GM10248 (cell line): ENCODE data around the gene DYRK1B.

ENCODE experiments used
- CTCF ChIA-PET: fragments of 300-600 bp; sonication (Branson Sonifier 250); formaldehyde crosslinking; extraction: SDS; loops from one replicate; lab custom pipeline; 2021; ENCODE audit warnings: antibody characterized with exemption; lab: Yijun Ruan, JAX
- POLR2A ChIA-PET: fragments of 350-650 bp; sonication (Branson Sonifier 250); formaldehyde crosslinking; extraction: SDS; loops from one replicate; lab custom pipeline; 2020; ENCODE audit warnings: antibody characterized with exemption; lab: Yijun Ruan, JAX
- DNase-seq: peaks from one replicate; pipeline ENCODE4 v3.0.0; 2012; ENCODE audit errors: extremely low spot score
- CTCF ChIP-seq: IDR thresholded peaks from 2 replicates; pipeline ENCODE4 v1.5.1; 2012; ENCODE audit warnings: mild to moderate bottlenecking, low read depth; ENCODE audit errors: extremely low read depth, missing control alignments, control extremely low read depth

DYRK1B gene

GRCh38 chr19:39850892-39851291, 16.9 kb upstream of the DYRK1B start:
- DNase-seq, result no peak
- CTCF ChIA-PET, result no interaction called here
- POLR2A ChIA-PET, result no interaction called here
- TF ChIP-seq CTCF, result no peak

GRCh38 chr19:39848392-39848791, 14.4 kb upstream of the DYRK1B start:
- no peak for TF ChIP-seq CTCF
- CTCF ChIA-PET, result interaction anchor here (0.9 to 2.0 kb wide), 3 partner anchors 15 to 297 kb away, joined by 3 to 6 read pairs (median 3); partner anchors contain the start of gene DYRK1B
- DNase-seq, result no peak
- POLR2A ChIA-PET, result no interaction called here

- POLR2A ChIA-PET, result no interaction called here
- TF ChIP-seq CTCF, result no peak
- CTCF ChIA-PET, result interaction anchor here (1.6 to 5.6 kb wide), 3 partner anchors 14 to 148 kb away, joined by 3 to 24 read pairs (median 6); partner anchors contain the start of genes DYRK1B and PSMC4
- no peak for DNase-seq
These were observed 13.6 kb upstream of the DYRK1B start for GRCh38 chr19:39847525-39847924.

- no peak for TF ChIP-seq CTCF
- POLR2A ChIA-PET, result interaction anchor here (1.0 to 2.2 kb wide), 2 partner anchors 13 to 32 kb away, joined by 4 to 11 read pairs; partner anchors contain the start of gene DYRK1B
- DNase-seq, result no peak
- CTCF ChIA-PET, result interaction anchor here (1.1 to 6.9 kb wide), 8 partner anchors 13 to 295 kb away, joined by 3 to 138 read pairs (median 5); partner anchors contain the start of genes DYRK1B and PSMC4
These were observed 12.9 kb upstream of the DYRK1B start for GRCh38 chr19:39846678-39847486.

GRCh38 chr19:39845933-39846677, 12.1 kb upstream of the DYRK1B start, which contains the start of gene FBL:
FBL (minus strand) TSS chr19:39846379; CDS start chr19:39846300, 79 bp downstream.
- TF ChIP-seq CTCF, result no peak
- ChIA-PET CTCF (interaction anchor here (1.1 to 6.9 kb wide), 13 partner anchors 12 to 312 kb away, joined by 3 to 138 read pairs (median 6); partner anchors contain the start of genes DYRK1B and PSMC4), POLR2A (interaction anchor here (1.0 to 2.2 kb wide), 2 partner anchors 12 to 31 kb away, joined by 4 to 11 read pairs; partner anchors contain the start of gene DYRK1B)
- DNase-seq, result peak; percentile 99

- DNase-seq, result no peak
- POLR2A ChIA-PET, result interaction anchor here (2.2 kb wide), 1 partner anchor 12 kb away, joined by 11 read pairs; the partner anchor contains the start of gene DYRK1B
- no peak for TF ChIP-seq CTCF
- CTCF ChIA-PET, result interaction anchor here (1.1 to 6.9 kb wide), 16 partner anchors 12 to 312 kb away, joined by 4 to 138 read pairs (median 20); partner anchors contain the start of genes DYRK1B and PSMC4
These were observed 11.6 kb upstream of the DYRK1B start for GRCh38 chr19:39845584-39845932.
